GM06990 (cell line): ENCODE measurements around the gene P3R3URF.

ENCODE experiments used
- DNase-seq: peaks from one replicate; pipeline ENCODE4 v3.0.0-alpha.2; 2011; ENCODE audit not compliant: insufficient read length; ENCODE audit errors: extremely low read depth
- H3K27me3 ChIP-seq: replicated peaks from 2 replicates; pipeline ENCODE4 v1.6.0; 2011; ENCODE audit warnings: low read length; ENCODE audit not compliant: control insufficient read depth, insufficient read depth
- H3K36me3 ChIP-seq: 2 replicates; pipeline ENCODE4 v1.5.1; 2011; ENCODE audit warnings: low read length; ENCODE audit not compliant: control insufficient read depth, insufficient read depth
- H3K4me3 ChIP-seq: replicated peaks from 2 replicates; pipeline ENCODE4 v1.5.1; 2011; ENCODE audit warnings: low read depth, mild to moderate bottlenecking, control low read depth, low read length
- CTCF ChIP-seq: IDR thresholded peaks from 2 replicates; pipeline ENCODE4 v1.5.1; 2011; ENCODE audit warnings: low read length, control low read depth, mild to moderate bottlenecking, inconsistent platforms; ENCODE audit not compliant: insufficient read depth, poor library complexity, severe bottlenecking

Gene P3R3URF

DNA sequence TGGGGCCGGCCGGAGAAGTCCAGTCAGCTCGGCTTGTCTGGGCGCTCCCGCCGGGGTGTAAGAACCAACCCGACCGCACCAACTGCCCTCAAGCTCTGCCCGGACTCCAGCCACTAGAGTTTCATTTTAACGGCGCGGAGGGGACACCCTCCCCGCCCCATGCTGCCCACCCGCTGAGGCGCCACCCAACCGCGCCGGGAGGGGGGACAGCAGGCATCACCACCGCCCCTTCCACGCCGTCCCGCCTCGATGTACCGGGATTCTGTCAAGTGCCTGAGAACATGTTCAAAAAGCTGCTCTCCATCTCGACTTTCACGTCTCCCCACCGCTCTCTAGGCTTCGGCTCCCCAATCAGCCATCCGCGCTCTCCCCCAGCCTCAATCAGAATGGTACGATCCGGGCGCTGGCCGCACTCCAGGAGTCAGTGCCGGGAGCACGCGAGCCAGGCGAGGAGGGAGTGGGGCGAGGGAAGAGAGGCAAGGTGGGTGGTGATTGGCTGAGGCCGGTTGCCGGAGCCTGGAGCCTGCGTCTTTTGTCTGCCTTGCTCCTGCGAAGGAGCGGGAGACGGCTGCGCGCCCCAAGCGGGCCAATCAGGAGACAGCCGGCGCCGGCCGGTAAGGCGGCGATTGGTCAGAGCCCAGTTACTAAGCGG lies 43.6 kb downstream of the P3R3URF start, which contains the start of gene PIK3R3:
PIK3R3 (minus strand) TSS at position 101 of the 652 bp plus-strand sequence. CDS start 677 bp downstream, outside the sequence.
- TF ChIP-seq CTCF: no peak
- peak; percentile 97 for DNase-seq
- no peaks in the 10 kb centered on the region for H3K27me3 ChIP-seq
- H3K36me3 ChIP-seq: no peaks in the 10 kb centered on the region; the same call in 1 of the 2 replicates
- H3K4me3 ChIP-seq: peak within 1 kb of the TSS; percentile 86

DNA sequence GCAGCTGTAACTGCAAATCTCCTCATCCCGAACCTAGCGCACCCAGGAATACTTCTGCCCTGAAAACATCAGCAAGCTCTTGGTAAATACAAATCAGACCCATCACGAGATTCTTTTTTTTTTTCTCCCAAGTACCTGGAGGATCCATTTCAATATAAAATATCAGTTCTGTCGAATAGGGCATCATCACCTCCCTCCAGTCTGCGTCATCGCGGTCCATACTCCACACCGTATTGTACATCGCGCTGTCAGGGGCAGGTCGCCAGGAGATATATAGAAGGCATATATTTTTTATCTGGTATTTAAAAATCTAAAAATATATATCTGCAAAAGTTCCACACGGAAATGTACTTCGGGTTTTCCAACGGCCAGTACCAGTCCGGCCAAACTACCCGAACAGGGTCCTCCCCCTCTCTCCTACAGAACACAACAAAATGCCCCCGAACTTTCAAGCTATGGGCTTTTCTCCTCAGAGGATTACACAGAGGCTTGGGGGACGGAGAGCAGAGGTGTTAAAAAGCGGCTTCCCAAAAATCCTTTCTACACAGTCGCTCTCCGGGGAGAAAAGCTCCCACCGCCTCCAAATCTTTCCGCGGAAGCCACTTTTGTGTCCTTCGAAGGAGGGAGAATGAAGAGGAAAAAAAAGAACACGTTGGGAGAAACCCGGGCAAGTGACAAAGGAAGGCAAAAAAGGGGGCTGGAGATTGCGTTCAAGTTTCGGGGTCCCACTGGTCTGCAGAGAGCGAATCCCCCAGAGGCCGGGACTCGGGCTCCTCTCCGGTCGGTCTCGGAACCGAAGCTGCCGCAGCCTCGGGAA lies 44.4 kb downstream of the P3R3URF start:
- TF ChIP-seq CTCF: no peak
- Histone ChIP-seq H3K36me3 (no peaks in the 10 kb centered on the region; the same call in 1 of the 2 replicates), H3K27me3 (no peaks in the 10 kb centered on the region), H3K4me3 (peak overlapping the region; percentile 86)
- no peak for DNase-seq

GRCh38 chr1:46131093-46131492 lies 45.2 kb downstream of the P3R3URF start:
- DNase-seq: no peak
- Histone ChIP-seq H3K4me3 (peak overlapping the region; percentile 86), H3K27me3 (no peaks in the 10 kb centered on the region), H3K36me3 (no peaks in the 10 kb centered on the region; the same call in 1 of the 2 replicates)
- no peak for TF ChIP-seq CTCF

DNA sequence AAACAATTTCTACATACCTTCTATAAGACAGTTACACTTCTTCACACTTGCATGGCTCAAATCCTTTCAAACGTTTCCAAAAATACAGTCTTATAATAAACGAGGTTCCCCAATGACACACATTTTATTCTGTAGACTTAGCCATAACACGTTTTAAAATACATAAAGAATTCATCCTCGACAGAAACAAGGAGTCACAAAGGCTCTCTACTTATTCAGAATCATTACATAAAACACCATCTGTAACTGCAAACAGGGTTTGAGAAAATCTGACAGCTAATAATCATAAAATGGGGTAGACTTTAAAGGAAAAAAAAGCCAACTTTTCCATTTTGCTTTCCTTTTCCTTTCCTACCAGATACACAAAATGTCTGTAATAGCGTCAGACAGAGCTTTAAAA lies 45.7 kb downstream of the P3R3URF start:
- Histone ChIP-seq H3K27me3 (no peaks in the 10 kb centered on the region), H3K36me3 (no peaks in the 10 kb centered on the region; the same call in 1 of the 2 replicates), H3K4me3 (peak overlapping the region; percentile 86)
- no peak for DNase-seq
- no peak for TF ChIP-seq CTCF

DNA sequence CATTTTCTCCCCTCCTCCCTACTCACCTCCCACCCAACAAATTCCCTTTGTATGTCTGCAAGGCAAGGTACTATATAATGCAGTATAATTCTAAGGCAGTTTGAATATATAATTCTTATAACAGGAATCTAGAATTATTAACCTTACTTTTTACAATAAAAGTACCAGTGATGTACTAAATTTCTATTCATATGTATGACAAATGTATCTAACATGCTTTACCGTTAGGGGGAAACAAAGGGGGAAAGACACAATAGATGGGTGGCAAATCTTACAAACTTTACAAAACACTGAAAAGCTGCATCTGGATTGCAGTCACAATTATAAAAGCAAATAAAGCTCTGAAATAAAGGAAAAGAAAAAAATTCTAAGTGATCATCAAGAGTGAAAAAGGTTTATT lies 46.2 kb downstream of the P3R3URF start:
- Histone ChIP-seq H3K27me3 (no peaks in the 10 kb centered on the region), H3K36me3 (no peaks in the 10 kb centered on the region; the same call in 1 of the 2 replicates), H3K4me3 (peak overlapping the region; percentile 86)
- peak; percentile 15 for TF ChIP-seq CTCF
- no peak for DNase-seq
